H1 (cell line): Measurements from ENCODE around the gene CLCN5.

ENCODE experiments used
- CHD2 ChIP-seq: IDR thresholded peaks from 2 replicates; pipeline ENCODE4 v1.6.1; 2012; ENCODE audit warnings: low read length, improper control_type of control experiment
- HDAC6 ChIP-seq: IDR thresholded peaks from one replicate; pipeline ENCODE4 v1.7.1; 2012; ENCODE audit warnings: low read depth, mild to moderate bottlenecking, inconsistent platforms, low read length, moderate library complexity
- SP1 ChIP-seq: IDR thresholded peaks from 2 replicates; pipeline ENCODE4 v1.6.1; 2011; ENCODE audit warnings: low read depth, low read length
- SP2 ChIP-seq: IDR thresholded peaks from 2 replicates; pipeline ENCODE4 v1.6.1; 2012; ENCODE audit warnings: mild to moderate bottlenecking, low read length, inconsistent platforms
- TCF12 ChIP-seq: IDR thresholded peaks from 2 replicates; pipeline ENCODE4 v1.6.1; 2011; ENCODE audit warnings: low read depth, mild to moderate bottlenecking, low read length
- TF ChIP-seq, protein P1 (sequence below), 3 experiments: IDR thresholded peaks; 1 replicate in 2 of 3; 2 replicates in 1 of 3; pipeline versions ENCODE4 v1.5.1 to v1.6.1; 2011; ENCODE audit warnings: low read length in 3 of 3, mild to moderate bottlenecking in 3 of 3, inconsistent platforms in 2 of 3, low read depth in 1 of 3, moderate library complexity in 1 of 3; ENCODE audit not compliant: insufficient read depth in 1 of 3; ENCODE audit errors: control extremely low read depth in 1 of 3

DNA sequence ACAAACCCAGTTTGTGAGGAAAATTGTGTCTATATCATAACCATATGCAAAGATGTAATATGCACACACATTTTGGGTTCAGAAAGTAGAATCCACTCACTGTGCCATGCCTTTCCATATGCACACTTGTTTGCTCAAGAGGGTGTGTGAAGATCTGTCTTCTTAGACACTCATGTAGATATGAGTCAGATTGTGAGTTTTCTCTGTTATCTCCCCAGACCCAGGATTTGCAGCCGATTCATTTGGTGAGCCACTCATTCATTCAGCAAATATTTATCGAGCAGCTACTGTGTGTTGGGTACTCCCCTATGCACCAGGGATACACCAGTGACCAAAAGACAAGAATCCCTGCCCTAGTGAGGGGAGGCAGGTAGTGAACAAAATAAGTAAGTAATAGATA is 81.5 kb downstream of the CLCN5 start:
- TF ChIP-seq, protein P1, sequence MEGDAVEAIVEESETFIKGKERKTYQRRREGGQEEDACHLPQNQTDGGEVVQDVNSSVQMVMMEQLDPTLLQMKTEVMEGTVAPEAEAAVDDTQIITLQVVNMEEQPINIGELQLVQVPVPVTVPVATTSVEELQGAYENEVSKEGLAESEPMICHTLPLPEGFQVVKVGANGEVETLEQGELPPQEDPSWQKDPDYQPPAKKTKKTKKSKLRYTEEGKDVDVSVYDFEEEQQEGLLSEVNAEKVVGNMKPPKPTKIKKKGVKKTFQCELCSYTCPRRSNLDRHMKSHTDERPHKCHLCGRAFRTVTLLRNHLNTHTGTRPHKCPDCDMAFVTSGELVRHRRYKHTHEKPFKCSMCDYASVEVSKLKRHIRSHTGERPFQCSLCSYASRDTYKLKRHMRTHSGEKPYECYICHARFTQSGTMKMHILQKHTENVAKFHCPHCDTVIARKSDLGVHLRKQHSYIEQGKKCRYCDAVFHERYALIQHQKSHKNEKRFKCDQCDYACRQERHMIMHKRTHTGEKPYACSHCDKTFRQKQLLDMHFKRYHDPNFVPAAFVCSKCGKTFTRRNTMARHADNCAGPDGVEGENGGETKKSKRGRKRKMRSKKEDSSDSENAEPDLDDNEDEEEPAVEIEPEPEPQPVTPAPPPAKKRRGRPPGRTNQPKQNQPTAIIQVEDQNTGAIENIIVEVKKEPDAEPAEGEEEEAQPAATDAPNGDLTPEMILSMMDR (IDR thresholded peaks at IDR 0.05; ENCODE audit: control extremely low read depth in 1 of 3, insufficient read depth in 1 of 3, low read depth in 1 of 3, low read length in 3 of 3): no peak
- TF ChIP-seq SP2 (no peak), HDAC6 (no peak), TCF12 (no peak), SP1 (no peak), CHD2 (no peak)
